H1 (cell line): ENCODE measurements around the gene STT3A. TPM values are rescaled to one million over a fixed set of nuclear protein-coding genes. Genes with fewer than 3 reads are reported as not detected.

Experiments used
- CHD2 ChIP-seq: IDR thresholded peaks from 2 replicates; pipeline ENCODE4 v1.6.1; 2012; ENCODE audit warnings: low read length, improper control_type of control experiment
- KDM4A ChIP-seq: IDR thresholded peaks from one replicate; pipeline ENCODE4 v1.7.1; 2012; ENCODE audit warnings: low read depth, mild to moderate bottlenecking, moderate library complexity, low read length, inconsistent platforms; ENCODE audit not compliant: severe bottlenecking
- SIN3A ChIP-seq, 2 experiments: IDR thresholded peaks in 1 of 2; conservative IDR thresholded peaks in 1 of 2; 2 replicates each; pipeline ENCODE4 v1.6.1; 2011 to 2012; ENCODE audit warnings: low read length in 2 of 2, improper control_type of control experiment in 1 of 2, low read depth in 1 of 2, mild to moderate bottlenecking in 1 of 2
- SIX5 ChIP-seq: IDR thresholded peaks from 2 replicates; pipeline ENCODE4 v1.6.1; 2011; ENCODE audit warnings: mild to moderate bottlenecking, low read depth, low read length
- USF2 ChIP-seq: IDR thresholded peaks from 2 replicates; pipeline ENCODE4 v1.6.1; 2011; ENCODE audit warnings: low read length, improper control_type of control experiment
- polyA plus RNA-seq, 7 experiments: library from polyadenylated mRNA; depleted of rRNA in 3 of 7; stranded (reverse) in 5 of 7; unstranded in 2 of 7; fragments of >200 nt in 5 of 7; fragments of 200-250 nt in 2 of 7; gene quantifications; 1 replicate in 5 of 7; 2 replicates in 1 of 7; 4 replicates in 1 of 7; pipeline versions ENCODE4 v1.2.1 to v1.2.3, GENCODE V29; 2011 to 2013; ENCODE audit warnings: missing spikeins in 2 of 7, mixed read lengths in 2 of 7
- total RNA-seq: library from RNA; stranded (reverse); fragmentation: NEBNext Ultra II Directional; extraction: Animal tissue kit (Norgen Biotek cat#: 25700); gene quantifications from 2 replicates; pipeline ENCODE4 v1.2.1, GENCODE V29; 2021
- TF ChIP-seq, protein P1 (sequence below): IDR thresholded peaks from 2 replicates; pipeline ENCODE4 v1.6.1; 2012; ENCODE audit warnings: inconsistent platforms

Gene STT3A
- total and polyA plus RNA-seq, 2 of the 8 experiments (the other 6 are each of a cell fraction or from before 2014, with no cell fraction given) = 173 to 211 TPM

DNA sequence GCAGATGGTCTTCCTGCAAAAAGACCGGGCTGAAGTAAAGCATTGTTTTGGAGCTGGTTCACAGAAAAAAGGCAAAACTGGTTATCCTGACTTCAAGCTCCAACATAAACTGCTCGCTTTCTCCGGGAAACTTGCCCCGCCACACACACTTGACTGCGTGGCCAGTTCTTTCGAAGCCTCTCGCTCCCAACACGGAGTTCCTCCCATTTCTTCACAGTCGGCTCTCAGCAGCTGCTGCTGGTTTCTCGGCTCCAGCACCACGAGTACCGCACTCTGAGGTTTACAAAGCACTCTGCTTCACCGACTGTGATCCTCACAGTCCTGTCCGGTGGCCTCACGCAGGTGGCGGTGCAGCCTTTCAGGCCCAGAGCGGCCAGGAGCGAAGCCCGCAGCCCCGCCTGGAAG, 32.6 kb downstream of the STT3A start (continued):
- TF ChIP-seq USF2 (no peak), CHD2 (no peak), KDM4A (peak; percentile 11), SIX5 (no peak), SIN3A (conservative IDR thresholded peaks at IDR 0.05 in 1 of 2, IDR thresholded peaks at IDR 0.05 in 1 of 2; ENCODE audit: low read depth in 1 of 2, low read length in 2 of 2) (no peak)
- TF ChIP-seq, protein P1, sequence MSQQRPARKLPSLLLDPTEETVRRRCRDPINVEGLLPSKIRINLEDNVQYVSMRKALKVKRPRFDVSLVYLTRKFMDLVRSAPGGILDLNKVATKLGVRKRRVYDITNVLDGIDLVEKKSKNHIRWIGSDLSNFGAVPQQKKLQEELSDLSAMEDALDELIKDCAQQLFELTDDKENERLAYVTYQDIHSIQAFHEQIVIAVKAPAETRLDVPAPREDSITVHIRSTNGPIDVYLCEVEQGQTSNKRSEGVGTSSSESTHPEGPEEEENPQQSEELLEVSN = peak; percentile 91
- TF ChIP-seq, all 59 proteins: peak for 4
